Activated CD4-positive, alpha-beta T cell treated with anti-CD3 and anti-CD28 coated beads, Interleukin-2, amount 50 U/mL, for 24 hours (primary cell): ENCODE measurements around the gene ITGB2.

ENCODE experiments used
- DNase-seq, 2 donors: peaks; one replicate each; pipeline ENCODE4 v3.0.0-alpha.2; 2020; ENCODE audit warnings: low read depth in 1 of 2, low spot score in 1 of 2

Gene ITGB2

DNA sequence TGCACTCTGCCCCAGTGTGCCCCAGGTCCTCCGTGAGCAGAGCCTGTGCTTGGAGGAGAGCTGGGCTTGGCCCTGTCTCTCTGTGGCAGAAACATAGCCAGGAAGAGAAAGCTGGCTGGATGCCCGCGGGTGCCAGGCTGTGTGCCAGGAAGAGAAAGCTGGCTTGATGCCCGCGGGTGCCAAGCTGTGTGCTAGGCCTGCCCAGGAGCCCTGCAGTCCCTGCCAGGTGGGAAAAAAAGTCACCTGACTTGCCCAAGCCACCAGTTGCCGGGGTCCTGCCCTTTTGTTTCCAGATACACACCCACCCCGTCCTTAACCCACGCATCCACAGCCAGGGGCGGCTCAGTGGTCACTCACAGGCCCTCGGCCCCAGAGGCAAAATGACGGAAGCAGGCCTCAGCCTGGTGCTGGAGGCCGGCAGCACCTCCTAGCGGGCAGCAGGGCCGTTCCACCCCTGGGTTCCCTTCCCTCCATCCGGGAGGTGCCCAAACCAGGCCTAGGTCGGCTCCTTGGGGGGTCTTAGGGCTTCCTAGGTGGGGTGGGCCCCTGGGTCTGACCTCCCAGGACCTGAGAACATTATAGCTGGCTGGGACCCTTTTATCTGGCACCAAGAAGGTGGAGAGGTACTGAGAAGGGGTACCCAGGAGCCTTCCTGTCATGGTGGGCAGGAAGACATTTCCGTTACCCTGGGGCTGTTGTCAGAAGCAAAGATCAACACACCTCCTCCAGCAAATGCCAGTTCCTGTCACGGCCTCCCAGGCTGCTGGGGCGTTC lies 9.1 kb downstream of the ITGB2 start:
- no peak for DNase-seq

DNA sequence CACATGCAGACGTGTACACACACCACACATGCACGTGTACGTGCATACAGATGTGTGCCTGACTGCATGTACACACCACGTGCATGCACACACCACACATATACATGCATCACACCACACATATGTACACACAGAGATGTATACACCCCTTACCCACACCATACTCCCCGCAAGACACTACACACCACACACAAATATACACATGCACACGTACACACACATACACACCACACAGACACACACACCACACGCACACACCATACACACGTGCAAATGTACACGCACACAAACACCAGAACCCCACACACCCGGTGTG lies 9.7 kb downstream of the ITGB2 start:
- no peak for DNase-seq

DNA sequence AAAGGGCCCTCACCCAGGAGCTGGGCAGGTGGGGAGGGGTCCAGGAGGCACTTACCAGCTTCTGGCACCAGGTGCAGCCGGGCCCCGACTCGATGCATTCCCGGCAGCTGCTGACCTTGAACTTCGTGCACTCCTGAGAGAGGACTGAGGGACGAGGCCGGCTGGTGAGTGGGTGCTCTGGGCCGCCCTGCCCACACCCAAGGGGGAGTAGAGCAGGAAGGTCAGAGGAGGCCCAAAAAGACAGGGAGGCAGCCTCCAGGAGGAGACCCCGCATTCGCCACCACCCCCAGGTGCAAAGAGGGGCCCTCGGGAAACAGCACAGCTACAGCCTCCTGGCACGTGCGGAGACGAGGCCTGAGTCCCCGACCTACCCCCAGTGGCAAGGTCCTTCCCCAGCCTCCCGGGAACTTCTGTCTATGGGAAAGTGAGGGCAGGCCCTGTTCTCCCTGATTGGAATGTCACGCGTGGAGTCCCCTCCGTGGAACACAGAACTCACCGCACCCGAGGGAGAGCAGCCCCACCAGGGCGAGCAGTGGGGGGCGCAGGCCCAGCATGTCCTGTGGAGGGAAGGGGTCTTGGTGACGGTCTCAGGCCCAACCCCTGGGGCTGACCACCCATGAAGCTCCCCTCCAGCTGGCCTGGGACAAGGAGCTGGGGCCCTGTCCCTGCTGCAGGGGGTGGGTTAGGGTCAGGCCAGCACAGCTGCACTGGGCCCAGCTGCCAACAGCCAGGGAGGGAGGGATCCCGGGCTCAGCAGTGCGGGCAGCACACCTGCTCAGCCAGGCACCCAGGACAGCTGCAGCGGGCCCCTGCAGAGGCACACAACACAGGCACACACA lies 10.3 kb downstream of the ITGB2 start:
- no peak for DNase-seq

DNA sequence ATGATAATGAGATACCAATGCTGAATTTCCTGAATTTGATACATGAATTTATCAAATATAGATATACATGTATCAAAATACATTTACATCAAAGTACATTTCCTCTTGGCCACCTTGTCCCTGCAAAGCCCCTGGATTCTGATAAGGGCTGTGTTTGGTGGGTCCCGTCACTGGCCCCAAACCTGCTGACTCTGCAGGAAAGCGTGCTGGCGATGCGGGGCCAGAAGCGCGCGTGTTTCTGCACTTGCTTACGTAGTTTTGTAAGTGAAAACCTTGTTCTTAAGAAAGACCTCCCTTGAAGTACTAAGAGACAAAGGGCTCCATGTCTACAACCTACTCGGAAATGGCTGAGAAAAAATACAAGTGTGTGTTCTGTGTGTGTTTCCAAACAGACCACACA lies 11.0 kb downstream of the ITGB2 start:
- DNase-seq: no peak

DNA sequence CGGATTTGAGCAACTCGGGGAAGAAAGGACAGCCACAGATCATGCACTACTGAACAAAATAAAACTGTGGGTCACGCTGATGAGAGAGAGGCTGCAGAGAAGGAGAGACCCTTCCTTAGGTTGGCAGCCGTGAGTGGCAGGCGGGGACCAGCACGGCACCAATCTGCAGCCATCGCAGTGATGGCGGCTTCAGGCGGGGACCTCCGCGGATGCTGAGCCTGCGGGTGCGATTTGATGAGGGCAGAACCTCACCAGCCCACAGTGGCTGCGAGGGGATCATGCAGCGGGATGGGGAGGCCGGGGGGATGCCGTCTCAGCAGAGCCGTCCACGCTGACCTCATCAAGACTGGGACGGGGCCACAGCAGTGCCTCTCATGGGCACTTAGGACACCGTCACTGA lies 11.8 kb downstream of the ITGB2 start:
- DNase-seq: no peak

DNA sequence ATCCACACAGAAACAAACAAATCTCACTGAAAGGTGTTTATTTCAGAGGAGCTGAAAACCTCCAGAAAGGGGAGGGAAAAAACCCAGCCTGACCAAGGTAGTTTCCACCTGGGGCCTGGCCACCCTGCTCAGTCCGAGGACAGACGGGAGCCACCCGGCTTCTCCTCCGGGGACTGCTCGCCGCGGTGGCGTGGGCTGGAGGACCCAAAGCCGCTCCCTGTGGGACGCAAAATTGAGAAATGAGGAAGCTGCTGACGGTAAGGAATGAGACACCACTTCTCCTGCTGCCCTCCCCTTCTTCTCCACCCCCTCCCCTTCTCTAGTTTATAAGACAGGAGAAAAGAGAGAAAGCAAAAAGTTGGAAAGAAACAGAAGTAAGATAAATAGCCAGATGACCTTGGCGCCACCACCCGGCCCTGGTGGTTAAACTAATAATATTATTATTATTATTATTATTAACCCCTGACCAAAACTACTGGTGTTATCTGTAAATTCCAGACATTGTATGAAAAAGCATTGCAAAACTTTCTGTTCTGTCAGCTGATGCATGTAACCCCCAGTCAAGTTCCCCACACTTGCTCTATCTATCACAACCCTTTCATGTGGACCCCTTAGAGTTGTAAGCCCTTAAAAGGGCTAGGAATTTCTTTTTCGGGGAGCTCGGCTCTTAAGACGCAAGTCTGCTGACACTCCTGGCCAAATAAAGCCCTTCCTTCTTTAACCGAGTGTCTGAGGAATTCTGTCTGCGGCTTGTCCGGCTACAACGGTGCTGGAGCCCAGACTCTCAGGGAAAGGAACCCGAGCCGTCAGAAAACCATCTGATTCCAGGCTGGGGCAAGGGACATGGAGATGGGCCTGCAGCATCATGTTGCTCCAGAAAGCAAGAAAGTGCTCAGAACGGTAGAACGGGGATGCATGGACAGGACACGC lies 12.5 kb downstream of the ITGB2 start:
- DNase-seq: no peak

DNA sequence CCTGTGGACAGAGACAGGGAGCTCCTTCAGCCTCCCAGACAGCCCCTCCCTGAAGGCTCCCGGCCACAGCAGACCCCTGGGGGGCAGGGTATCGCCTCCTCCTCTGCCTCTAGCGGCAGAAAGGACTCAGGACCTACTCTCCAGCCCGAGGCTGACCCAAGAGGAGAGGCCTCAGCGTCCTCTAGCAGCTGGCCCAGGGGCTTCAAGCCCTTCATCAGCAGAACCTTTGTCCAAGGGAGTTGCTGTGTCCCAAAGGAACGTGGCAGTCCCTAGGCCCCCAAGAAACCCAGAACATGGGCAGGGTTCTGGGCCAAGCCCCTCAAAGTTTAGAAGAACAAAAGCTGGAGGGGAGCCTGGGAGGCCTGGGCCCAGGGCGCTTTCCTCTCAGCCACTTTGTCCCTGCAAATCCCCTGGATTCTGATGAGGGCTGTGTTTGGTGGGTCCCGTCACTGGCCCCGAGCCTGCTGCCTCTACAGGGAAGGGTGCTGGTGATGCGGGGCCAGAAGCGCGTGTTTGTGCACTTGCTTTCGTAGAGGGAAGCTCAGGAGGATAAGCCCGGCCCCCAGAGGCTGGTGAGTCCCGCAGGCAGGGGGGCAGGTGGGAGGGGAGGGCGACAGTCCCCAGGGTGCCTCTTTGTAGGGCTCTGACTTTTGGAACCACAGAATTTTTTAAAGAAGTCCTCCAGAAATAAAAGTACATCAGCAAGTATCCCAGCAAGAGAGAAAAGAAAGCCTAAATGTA lies 13.3 kb downstream of the ITGB2 start:
- no peak for DNase-seq

DNA sequence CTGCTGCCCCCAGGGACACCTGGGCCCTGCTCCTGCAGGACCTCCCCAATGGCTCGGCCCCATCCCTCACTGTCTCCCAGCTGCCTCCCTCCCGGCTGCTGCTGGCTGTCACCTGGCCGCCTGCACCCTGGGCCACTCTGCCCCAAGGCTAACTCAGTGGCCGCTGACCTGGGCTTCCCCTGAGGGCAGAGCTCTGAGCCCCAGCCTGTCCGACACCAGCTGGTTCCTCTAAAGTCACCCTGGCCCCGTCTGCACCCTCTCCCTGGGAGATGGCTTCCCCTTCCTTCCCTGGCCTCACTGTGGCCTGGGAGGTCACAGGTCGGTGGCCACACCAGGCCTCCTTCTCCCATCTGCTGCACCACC lies 15.0 kb downstream of the ITGB2 start:
- DNase-seq: no peak

DNA sequence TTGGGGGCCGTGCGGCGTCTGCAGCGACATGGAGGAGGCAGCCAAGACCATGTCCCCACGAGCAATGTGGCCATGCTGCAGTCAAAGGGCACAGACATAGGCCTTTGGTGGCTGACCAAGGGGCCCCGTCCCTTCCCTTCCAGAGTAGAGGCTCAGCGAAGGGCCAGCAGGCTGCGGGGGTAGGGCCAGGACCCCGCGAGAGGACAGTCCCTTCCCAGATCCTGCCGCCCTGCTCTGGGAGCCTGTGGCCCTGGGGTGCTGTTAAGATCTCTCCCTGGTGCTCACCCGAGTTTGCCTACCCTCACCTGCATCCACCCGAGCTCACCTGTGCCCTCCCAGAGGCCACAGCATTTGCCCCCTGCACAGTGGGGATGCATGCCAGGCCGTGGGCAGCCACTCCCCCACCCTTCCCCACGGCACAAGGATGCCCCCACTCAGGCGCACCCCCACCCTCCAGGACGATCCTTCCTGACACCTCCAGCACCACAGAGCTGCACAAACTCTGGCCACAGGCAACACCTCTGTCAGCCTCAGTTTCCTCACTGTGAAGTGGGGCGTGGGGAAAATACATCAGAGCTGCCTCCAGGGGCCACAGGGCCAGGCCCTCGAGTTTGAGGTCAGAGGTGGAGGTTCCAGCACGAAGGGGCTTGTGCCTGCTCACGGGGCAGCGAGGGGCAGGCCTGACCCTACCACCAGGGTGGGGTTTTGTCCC lies 15.5 kb downstream of the ITGB2 start:
- no peak for DNase-seq

DNA sequence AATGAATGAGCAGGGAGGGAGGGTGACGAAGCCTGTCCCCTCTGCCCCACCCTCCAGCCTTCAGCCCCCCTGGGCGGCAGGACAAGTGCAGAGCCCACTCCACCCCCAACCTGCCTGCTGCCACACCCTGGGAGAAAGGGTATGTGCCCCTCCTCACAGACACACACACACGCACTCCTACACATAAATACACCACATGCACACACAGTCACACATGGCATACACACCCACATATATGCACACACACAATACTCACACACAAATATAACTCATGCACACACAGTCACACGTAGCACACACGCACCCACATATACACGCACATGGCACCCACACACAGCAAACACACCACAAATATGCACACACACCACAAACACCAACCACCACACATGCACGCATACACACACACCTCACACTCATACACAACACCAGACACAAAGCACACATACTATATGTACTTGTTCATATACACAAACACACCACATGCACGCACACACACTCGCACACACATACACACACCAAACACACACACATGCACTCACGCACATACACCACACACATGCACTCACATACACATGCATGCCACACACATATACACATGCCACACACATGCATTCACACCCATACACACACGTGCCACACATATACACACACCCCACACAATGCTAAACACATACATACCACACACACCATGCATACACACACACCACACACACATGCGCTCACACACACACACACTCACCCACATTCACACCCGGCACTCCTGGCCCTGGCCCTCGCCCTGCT lies 16.4 kb downstream of the ITGB2 start:
- no peak for DNase-seq

DNA sequence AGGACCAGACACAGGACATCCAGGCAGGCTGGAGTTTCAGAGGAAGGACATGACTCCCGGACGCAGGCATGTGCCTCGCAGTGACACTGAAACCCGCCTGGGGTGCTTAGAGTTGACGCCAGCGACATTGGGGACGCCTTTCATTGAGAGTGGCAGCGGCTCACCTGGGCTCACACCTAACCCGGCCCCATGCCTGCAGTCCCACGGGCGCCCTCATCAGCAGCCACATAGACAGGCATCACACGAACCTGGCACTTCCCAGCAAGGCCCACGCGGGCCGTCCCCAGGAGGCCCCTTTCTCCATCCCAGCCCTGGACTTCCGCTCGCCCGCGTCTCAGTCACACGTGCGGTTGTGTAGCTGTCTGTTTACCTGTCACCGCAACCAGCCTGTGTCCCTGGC lies 17.0 kb downstream of the ITGB2 start:
- no peak for DNase-seq

DNA sequence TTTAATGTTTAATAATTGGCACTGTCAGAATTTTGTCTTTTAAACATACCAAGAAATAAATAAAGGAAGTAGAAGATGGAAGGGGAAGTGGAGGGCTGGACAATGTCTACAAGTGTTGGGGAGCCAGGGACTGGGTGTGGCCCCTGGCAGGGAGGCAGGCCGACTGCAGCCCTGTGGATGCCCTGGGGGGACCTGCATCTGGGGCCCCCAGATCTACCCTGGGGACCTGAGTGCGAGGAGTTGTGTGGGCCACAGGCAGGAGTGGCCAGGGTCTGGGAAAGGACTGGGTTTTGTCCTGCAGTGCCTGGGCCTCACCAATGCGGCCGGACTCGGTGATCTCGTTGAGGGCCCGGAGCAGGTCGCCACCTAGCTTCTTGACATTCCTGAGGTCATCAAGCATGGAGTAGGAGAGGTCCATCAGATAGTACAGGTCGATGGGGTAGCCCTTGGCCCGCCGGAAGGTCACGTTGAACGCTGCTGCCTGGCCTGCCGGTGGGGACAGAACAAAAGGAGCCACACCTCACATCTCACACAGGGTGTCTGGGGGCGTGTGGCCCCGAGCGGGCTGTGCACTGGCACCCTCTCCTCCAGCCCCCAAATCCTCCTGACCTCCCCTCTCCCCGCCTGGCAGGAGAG lies 17.5 kb downstream of the ITGB2 start:
- no peak for DNase-seq

DNA sequence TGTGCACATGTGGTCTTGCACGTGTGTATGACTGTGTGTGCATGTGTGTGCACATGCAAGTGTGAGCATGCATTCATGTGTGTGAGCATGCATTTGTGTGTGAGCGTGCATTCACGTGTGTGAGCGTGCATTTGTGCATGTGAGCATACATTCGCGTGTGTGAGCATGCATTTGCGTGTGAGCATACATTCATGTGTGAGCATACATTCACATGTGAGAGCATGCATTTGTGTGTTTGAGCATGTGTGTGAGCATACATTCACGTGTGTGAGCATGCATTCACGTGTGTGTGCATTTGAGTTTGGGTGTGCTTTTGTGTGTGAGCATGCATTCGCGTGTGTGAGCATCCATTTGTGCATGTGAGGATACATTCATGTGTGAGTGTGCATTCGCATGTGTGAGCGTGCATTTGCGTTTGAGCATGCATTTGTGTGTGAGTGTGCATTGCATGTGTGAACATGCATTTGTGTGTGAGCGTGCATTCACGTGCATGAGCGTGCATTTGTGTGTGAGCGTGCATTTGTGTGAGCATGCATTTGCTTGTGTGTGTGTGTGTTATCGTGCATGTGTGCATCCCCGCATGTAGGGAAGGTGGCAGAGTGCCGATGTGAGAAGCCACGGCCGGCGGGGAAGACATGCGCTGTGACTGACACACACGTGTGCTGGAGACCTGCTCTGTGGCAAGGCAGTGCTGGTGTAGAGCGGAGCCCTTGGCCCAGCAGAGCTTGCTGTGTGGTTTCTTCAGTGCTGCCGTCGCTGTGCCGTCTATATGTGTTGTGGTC lies 18.2 kb downstream of the ITGB2 start:
- DNase-seq: no peak

DNA sequence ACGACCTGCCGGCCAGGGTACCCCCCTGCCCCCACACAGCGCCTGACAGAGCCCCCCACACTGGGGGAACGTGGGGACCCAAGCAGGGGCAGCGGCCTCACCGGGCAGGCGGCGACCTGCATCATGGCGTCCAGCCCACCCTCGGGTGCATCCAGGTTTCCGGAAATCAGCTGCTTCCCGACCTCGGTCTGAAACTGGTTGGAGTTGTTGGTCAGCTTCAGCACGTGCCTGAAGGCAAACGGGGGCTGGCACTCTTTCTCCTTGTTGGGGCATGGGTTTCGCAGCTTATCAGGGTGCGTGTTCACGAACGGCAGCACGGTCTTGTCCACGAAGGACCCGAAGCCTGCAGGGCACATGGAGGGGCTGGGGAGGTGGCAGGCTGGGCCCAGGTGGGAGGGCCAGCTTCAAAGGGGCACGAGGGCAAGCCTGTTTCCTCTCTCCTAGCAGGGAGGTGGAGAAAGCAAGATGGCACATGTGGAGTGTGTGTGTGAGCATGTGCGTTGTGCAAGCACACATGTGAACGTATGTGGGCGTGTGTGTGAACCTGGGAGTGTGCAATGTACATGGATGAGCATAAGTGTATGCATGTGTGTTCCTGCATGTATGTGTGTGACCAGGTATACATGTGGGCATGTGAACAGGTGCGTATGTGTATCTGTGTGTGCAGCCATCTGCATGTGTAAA lies 19.2 kb downstream of the ITGB2 start:
- no peak for DNase-seq

DNA sequence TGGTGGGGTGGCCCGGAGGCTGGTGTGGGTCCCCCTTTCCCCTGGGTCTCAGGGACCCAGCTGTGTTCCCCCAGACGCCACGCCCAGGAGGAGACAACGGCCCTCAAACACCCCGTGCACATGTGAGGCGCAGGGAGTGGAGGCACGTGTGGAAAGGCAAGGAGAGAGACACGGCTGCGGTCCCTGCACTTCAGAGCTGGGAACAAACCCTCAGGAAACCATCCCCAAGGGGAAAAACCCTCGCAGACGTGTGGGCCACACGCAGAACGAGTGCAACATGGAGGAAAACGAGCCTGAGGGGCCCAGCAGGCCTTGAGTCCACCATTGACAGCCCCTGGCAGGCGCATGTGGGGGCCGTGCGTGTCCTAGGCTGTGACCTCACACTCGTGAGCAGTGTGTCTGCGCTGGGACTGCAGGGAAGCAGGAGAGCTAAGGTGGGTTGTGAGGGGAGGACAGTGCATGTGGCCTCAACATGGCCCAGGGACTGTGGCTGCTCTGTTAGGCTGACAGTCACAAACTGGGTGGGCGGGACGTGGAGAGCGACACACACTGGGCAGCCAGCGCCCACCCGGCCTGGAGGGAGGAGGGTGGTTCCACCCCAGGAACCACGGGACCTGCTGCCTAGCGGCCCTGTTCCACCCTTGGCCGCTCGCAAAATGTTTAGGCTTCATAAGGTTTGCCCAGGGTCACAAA lies 20.0 kb downstream of the ITGB2 start:
- DNase-seq: no peak

DNA sequence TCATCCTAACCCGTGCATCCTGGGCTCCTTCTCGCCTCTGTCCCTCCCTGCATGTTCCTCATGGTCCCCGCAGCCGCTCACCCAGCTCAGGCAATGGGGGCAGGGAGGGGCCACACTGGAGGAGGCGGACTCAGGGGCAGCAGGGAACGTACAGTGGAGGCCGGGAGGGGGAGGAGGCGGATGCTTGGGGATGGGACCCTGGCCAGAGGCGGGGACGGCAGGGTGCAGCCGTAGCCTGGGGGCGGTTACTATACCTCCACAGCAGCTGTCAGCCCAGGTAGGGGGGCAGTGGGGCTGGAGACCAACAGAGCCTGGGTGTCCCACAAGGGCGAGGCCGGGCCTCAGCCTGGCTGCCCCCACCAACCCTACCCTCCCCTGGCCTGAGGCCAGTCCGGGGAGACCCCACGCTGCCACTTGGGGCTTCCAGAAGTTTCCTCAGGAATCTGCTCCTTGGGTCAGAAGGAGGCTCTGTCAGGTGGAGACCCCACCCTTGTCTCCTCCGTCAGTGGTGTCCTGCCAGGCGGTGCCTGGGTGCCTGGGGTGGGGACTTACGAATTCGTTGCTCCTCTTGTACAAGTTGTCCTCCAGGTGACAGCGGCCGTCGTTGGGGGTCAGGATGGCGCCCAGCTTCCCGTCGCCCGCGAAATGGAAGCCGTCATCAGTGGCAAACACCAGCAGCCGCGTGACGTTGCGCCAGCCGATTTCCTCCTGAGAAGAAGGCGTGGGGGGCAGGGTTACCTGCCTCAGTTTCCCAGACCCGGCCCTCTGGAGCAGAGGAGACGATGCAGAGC lies 20.7 kb downstream of the ITGB2 start:
- DNase-seq: no peak
